ENCODE data around the gene BPIFB6.

- TF ChIP-seq CTCF (IDR thresholded peaks at IDR 0.05) (no peak), NFIC (IDR thresholded peaks at IDR 0.05; ENCODE audit: borderline replicate concordance) (no peak), POLR2AphosphoS5 (IDR thresholded peaks at IDR 0.05; ENCODE audit: low read depth, low read length) (no peak), EZH2phosphoT487 (IDR thresholded peaks at IDR 0.05; ENCODE audit: borderline replicate concordance, low read depth) (no peak), RAD21 (IDR thresholded peaks at IDR 0.05; ENCODE audit: low read length) (no peak)
Observed at GRCh38 chr20:32997431-32997830, 34.0 kb upstream of the BPIFB6 start.

Measured in SK-N-SH (cell line).